Prostate gland (tissue), 2 donors: ENCODE data around the gene KLHL6. TPM values are rescaled to one million over a fixed set of nuclear protein-coding genes. Genes with fewer than 3 reads are reported as not detected.

Experiments
- DNase-seq: peaks from one replicate; pipeline ENCODE4 v3.0.0-alpha.2; 2019; ENCODE audit warnings: low spot score
- H3K27ac ChIP-seq, 2 donors: fragments of 200-600 bp; sonication (generic); 2 replicates each; pipeline ENCODE4 v1.5.1; 2017 to 2019
- H3K27me3 ChIP-seq: fragments of 200-600 bp; sonication (generic); replicated peaks from 2 replicates; pipeline ENCODE4 v1.5.1; 2019; ENCODE audit not compliant: insufficient read depth
- H3K36me3 ChIP-seq, 2 donors: fragments of 200-600 bp; sonication (generic); 1 replicate in 1 of 2; 2 replicates in 1 of 2; pipeline versions ENCODE4 v1.5.1 to v1.8.1; 2017 to 2019
- H3K4me1 ChIP-seq: fragments of 200-600 bp; sonication (generic); replicated peaks from 2 replicates; pipeline ENCODE4 v1.5.1; 2019
- H3K4me3 ChIP-seq, 2 donors: fragments of 200-600 bp; sonication (generic); 2 replicates each; pipeline ENCODE4 v1.5.1; 2017 to 2019
- H3K9me3 ChIP-seq: fragments of 200-600 bp; sonication (generic); 2 replicates; pipeline ENCODE4 v1.5.1; 2017
- CTCF ChIP-seq, 4 experiments: fragments of 200-600 bp in 2 of 4; fragments of 450-650 bp in 2 of 4; sonication (generic) in 2 of 4; IDR thresholded peaks; 1 replicate in 3 of 4; 2 replicates in 1 of 4; pipeline ENCODE4 v1.5.1; 2016 to 2019; ENCODE audit warnings: antibody characterized with exemption in 4 of 4, mild to moderate bottlenecking in 2 of 4, moderate library complexity in 2 of 4
- POLR2A ChIP-seq: fragments of 450-650 bp; IDR thresholded peaks from one replicate; pipeline ENCODE4 v1.6.1; 2016; ENCODE audit warnings: antibody characterized with exemption, mild to moderate bottlenecking
- POLR2AphosphoS5 ChIP-seq: sonication (generic); formaldehyde crosslinking; IDR thresholded peaks from one replicate; pipeline ENCODE4 v1.6.1; 2017; ENCODE audit warnings: antibody characterized with exemption
- WGBS: methylation state at CpG from one replicate; pipeline ENCODE4 v1.1.5; 2018; 5-methylcytosine and 5-hydroxymethylcytosine counted together
- intact Hi-C: fragments of 100-400 bp; cut with DNase I; formaldehyde crosslinking; loops from one replicate; pipeline ENCODE4 v1.14.2; 2022
- small RNA-seq, 2 donors: library from RNA; depleted of rRNA; stranded (forward); fragments of <200 nt; gene quantifications; one replicate each; pipeline ENCODE3, GENCODE V24; 2016
- total RNA-seq, 2 donors: library from RNA; depleted of rRNA; stranded (reverse); fragments of >200 nt; gene quantifications; one replicate each; pipeline ENCODE4 v1.1.0, GENCODE V29; 2016

Gene KLHL6
- total RNA-seq, 2 donors from 2014 or later: 1.0 to 1.2 TPM

DNA sequence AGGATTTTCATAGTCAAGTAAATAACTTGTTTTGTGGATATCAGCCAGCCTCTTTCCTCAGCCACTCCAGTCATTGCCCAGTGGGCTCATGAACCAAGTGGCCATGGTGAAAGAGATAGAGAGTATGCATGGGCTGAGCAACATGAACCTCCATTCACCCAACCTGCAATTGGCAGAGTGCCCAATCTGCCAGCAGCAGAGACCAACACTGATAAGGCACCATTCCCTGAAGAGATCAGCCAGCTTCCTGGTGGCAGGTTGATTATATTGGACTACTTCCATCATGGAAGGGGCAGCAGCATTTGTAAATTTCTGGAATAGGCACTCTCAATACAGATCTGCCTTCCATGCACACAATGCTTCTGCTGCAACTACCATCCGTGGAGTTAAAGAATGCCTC is 116.8 kb downstream of the KLHL6 start:
- no peak for DNase-seq
- Histone ChIP-seq H3K27ac (no peak overlapping the region), H3K4me1 (no peaks in the 10 kb centered on the region), H3K9me3 (no peaks in the 10 kb centered on the region), H3K27me3 (no peaks in the 10 kb centered on the region), H3K4me3 (no peak overlapping the region), H3K36me3 (no peaks in the 10 kb centered on the region)
- WGBS: 91% methylated on average over 1 of the region's 1 CpG
- intact Hi-C loops: no loop called here
- no peak for TF ChIP-seq POLR2A
- TF ChIP-seq CTCF (IDR thresholded peaks at IDR 0.05): no peak
- TF ChIP-seq POLR2AphosphoS5: no peak

DNA sequence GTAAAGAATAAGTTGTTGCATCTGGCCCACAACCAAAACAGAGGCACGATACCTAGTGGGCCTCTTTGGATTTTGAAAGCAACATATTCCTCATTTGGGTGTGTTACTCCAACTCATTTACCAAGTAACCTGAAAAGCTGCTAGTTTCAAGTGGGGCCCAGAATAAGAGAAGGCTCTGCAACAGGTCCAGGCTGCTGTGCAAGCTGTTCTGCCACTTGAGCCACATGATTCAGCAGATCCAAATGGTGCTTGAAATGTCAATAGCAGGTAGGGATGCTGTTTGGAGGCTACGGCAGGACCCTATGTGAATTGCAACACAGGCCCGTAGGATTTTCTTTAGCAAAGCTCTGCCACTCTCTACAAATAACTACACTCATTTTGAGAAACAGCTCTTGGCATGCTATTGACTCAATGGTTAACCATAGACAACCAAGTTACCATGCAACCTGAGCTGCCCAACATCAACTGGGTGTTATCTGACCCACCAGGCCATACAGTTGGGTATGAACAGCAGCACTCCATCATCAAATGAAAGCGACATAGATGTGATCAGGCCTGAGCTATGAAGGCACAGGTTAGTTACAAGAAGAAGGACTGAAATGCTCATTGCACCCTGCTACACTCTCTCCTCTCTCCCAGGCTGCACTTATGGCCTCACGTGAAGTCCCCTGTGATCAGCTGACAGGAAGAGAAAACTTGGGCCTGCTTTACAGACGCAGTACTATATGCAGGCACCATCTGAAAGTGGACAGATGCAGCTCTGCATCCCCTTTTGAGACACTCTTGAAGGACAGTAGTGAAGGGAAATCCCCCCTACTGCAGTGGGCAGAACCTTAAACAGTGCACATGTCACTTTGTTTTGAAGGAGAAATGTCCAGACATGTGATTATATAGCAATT is 117.6 kb downstream of the KLHL6 start:
- Histone ChIP-seq H3K4me1 (no peaks in the 10 kb centered on the region), H3K9me3 (no peaks in the 10 kb centered on the region), H3K27me3 (no peaks in the 10 kb centered on the region), H3K36me3 (no peaks in the 10 kb centered on the region), H3K27ac (no peak overlapping the region), H3K4me3 (no peak overlapping the region)
- intact Hi-C loops: no loop called here
- TF ChIP-seq POLR2AphosphoS5 (no peak), POLR2A (no peak), CTCF (IDR thresholded peaks at IDR 0.05) (no peak)
- WGBS: 89% methylated on average over 6 of the region's 6 CpGs
- no peak for DNase-seq

Small RNA genes lying within 50 kb of the gene (small RNA-seq; reads per million reads assigned to genes)
- gene RF00092 (0 reads per million in 2 donors), gene RF00394 (0 reads per million in 2 donors), gene RF01241 (0 reads per million in 2 donors), gene SNORA63D (2.6 to 4.6 reads per million in 2 donors)

Other genes with a start within 250 kb of the KLHL6 start
- gene MCF2L2, start 127.1 kb downstream of the KLHL6 start, total RNA-seq: 1 to 10 TPM in 1 of 2 donors, under 1 TPM in 1; 0.41 to 4.0 TPM
- 10 to 100 TPM; 69.5 to 79.2 TPM for gene KLHL24, start 79.9 kb upstream of the KLHL6 start, total RNA-seq
- gene YEATS2, start 142.1 kb upstream of the KLHL6 start, total RNA-seq: 10 to 100 TPM; 24.1 to 24.8 TPM